Lower leg skin (tissue), 3 donors: ENCODE measurements around the gene ERC2.

Experiments
- CTCF ChIP-seq, 3 donors: fragments of 450-650 bp; IDR thresholded peaks; one replicate each; pipeline ENCODE4 v1.5.1; 2016; ENCODE audit warnings: antibody characterized with exemption in 3 of 3, mild to moderate bottlenecking in 3 of 3, moderate library complexity in 2 of 3
- POLR2A ChIP-seq, 2 donors: fragments of 450-650 bp; IDR thresholded peaks; one replicate each; pipeline ENCODE4 v1.6.1; 2016 to 2017; ENCODE audit warnings: antibody characterized with exemption in 2 of 2, mild to moderate bottlenecking in 1 of 2, moderate library complexity in 1 of 2

DNA sequence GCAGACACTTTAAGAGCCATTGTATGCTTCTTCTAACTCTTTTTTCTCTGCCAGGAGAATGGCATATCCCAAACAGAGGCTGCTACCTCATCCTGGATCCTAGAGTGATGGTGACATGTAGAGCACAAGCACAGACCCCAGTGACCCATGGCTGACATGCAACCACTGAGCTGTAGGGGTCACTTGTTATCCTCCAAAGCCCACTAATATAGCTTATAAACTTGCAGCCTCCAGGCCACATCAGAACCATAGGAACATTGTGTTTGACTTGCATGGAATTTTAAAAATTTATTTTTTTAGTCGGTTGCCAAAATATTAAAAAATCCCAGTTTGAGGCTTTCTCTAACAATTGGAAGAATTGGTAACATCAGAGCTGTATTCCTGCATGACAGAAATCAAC is 698.2 kb downstream of the ERC2 start:
- TF ChIP-seq CTCF (IDR thresholded peaks at IDR 0.05) (no peak), POLR2A (IDR thresholded peaks at IDR 0.05) (no peak)
